Measurements from ENCODE around the gene EXOC2.

Gene EXOC2, protein sequence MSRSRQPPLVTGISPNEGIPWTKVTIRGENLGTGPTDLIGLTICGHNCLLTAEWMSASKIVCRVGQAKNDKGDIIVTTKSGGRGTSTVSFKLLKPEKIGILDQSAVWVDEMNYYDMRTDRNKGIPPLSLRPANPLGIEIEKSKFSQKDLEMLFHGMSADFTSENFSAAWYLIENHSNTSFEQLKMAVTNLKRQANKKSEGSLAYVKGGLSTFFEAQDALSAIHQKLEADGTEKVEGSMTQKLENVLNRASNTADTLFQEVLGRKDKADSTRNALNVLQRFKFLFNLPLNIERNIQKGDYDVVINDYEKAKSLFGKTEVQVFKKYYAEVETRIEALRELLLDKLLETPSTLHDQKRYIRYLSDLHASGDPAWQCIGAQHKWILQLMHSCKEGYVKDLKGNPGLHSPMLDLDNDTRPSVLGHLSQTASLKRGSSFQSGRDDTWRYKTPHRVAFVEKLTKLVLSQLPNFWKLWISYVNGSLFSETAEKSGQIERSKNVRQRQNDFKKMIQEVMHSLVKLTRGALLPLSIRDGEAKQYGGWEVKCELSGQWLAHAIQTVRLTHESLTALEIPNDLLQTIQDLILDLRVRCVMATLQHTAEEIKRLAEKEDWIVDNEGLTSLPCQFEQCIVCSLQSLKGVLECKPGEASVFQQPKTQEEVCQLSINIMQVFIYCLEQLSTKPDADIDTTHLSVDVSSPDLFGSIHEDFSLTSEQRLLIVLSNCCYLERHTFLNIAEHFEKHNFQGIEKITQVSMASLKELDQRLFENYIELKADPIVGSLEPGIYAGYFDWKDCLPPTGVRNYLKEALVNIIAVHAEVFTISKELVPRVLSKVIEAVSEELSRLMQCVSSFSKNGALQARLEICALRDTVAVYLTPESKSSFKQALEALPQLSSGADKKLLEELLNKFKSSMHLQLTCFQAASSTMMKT

DNA sequence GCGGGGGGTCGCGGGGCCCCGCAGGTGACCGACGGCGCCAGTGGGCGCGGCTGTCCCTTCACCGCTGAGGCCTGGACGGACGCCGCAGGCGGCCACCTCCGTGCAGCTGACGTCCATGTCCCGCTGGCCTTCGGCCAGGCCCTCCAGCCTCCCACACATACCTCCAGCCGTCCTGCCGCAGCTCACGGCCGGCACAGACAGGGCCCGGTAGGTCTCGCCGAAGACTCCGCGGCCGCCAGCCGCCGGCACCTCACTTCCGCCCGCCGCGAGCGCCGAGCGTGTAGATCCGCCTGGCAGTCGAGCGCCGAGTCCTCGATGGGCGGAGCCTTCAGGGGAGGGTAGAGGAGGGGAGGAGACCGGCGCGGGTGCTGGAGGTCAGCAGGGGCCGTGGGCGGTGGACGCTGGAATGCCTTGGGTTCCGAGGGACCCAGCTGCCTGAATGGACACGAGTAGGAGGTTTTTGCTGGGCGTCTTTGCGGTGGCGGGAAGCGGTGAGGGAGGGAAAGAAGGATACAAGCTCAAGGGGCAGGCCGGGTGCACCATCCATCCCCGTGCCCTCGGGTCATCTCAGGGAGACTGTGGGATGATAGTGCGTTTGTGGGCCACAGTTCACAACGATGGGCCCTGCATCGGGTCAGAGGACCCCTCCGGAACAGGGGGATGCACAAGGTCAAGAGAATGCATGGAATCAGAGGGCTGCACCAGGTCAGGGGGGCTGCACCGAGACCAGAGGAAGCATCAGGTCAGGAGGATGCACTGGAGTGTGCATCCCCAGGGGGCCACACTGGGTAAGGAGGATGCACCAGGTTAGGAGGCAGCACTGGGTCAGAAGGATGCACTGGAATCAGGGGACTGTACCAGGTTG lies at the start of gene EXOC2:
Gene EXOC2 (minus strand): TSS at position 282 of the 865 bp plus-strand sequence. CDS start 55,321 bp downstream, outside the sequence.
- no peaks in the 10 kb centered on the region for H3K27me3 ChIP-seq (ENCODE audit: control insufficient read depth, insufficient read depth, low read length)
- peak within 1 kb of the TSS; percentile 97 for H3K4me3 ChIP-seq (ENCODE audit: low read length)
- H3K4me1 ChIP-seq (ENCODE audit: control insufficient read depth, insufficient read depth, low read length): peaks cover 9% of the 10 kb centered on the region
- H3K27ac ChIP-seq (ENCODE audit: low read depth, low read length): peak within 1 kb of the TSS; percentile 71
- H3K36me3 ChIP-seq (ENCODE audit: control insufficient read depth, insufficient read depth, low read length): no peaks in the 10 kb centered on the region
- H3K9ac ChIP-seq (ENCODE audit: low read length): peak within 1 kb of the TSS; percentile 74

DNA sequence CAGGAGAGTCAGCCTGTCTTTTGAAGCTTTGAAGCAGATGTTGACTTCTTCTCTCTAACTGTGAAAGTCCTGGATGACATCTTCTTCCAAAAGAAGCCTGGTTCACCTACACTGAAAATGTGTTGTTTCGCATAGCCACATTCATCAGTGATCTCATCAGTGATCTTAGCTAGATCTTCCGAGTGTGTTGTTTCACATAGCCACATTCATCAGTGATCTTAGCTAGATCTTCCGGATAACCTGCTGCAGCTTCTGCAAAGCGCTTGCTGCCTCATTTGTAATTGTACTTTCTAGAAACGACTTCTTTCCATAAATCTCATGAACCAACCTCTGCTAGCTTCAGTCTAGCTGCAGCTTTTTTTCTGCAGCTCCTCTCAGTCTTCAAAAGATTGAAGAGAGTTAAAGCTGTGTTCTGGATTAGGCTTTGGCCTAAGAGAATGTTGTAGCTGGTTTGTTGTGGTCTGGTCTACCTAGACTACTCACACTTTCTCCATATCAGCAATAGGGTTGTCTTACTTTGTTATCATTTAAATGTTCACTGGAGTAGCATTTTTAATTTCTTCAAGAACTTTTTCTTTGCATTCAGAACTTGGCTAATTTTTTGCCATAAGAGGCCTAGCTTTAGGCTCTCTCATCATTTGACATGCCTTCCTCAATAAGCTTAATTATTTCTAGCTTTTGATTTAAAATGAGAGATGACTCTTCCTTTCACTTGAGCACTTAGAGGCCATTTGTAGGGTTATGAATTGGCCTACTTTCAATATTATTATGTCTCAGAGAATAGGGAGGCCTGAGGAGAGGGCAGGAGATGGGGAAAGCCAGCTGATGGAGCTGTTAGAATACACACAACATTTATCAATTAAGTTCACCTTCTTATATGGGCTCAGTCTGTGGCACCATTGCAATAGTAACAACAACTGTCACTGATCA lies 48.7 kb upstream of the EXOC2 start:
- Histone ChIP-seq H3K4me3 (ENCODE audit: low read length) (no peak overlapping the region), H3K27me3 (ENCODE audit: control insufficient read depth, insufficient read depth, low read length) (no peaks in the 10 kb centered on the region), H3K36me3 (ENCODE audit: control insufficient read depth, insufficient read depth, low read length) (no peaks in the 10 kb centered on the region), H3K4me1 (ENCODE audit: control insufficient read depth, insufficient read depth, low read length) (no peaks in the 10 kb centered on the region), H3K27ac (ENCODE audit: low read depth, low read length) (no peak overlapping the region), H3K9ac (ENCODE audit: low read length) (no peak overlapping the region)

DNA sequence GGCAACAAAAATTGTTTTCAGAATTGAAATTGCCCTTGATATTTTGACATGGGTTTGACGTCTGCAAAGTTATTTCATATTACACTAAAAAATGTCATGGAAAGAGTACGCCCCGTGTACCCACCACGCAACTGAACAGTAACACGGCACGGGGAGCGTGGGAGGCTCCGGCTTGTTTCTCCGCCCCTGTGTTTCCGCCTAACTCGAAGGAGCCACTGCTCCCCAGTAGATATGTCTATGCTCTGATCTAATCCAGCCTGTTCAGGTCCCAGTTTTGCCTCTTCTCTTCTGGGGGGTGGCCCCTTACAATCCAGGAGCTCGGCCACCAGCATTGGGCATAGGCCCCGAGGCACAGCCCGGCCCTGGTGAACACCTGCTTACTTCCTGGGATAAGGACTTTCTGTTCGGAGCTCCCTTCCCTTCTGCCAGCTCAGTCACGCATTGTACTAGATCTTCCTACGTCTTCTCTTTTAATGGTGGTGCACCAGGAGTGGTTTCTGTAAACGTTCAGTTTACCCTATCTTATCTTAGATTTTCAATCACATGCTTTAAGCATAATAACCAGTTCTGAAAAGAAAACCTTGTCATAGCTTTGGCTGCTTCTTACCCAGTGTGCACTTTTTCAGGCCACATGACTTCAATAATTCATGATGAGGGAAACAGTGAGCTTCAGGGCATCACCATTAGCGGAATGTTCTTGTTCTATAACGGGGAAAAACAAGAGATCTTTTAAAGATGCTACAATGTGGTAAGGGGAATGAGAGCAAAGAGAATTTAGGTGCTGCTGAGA lies 43.9 kb upstream of the EXOC2 start:
- Histone ChIP-seq H3K36me3 (ENCODE audit: control insufficient read depth, insufficient read depth, low read length) (no peaks in the 10 kb centered on the region), H3K9ac (ENCODE audit: low read length) (no peak overlapping the region), H3K4me1 (ENCODE audit: control insufficient read depth, insufficient read depth, low read length) (no peaks in the 10 kb centered on the region), H3K27ac (ENCODE audit: low read depth, low read length) (no peak overlapping the region), H3K4me3 (ENCODE audit: low read length) (no peak overlapping the region), H3K27me3 (ENCODE audit: control insufficient read depth, insufficient read depth, low read length) (no peaks in the 10 kb centered on the region)

DNA sequence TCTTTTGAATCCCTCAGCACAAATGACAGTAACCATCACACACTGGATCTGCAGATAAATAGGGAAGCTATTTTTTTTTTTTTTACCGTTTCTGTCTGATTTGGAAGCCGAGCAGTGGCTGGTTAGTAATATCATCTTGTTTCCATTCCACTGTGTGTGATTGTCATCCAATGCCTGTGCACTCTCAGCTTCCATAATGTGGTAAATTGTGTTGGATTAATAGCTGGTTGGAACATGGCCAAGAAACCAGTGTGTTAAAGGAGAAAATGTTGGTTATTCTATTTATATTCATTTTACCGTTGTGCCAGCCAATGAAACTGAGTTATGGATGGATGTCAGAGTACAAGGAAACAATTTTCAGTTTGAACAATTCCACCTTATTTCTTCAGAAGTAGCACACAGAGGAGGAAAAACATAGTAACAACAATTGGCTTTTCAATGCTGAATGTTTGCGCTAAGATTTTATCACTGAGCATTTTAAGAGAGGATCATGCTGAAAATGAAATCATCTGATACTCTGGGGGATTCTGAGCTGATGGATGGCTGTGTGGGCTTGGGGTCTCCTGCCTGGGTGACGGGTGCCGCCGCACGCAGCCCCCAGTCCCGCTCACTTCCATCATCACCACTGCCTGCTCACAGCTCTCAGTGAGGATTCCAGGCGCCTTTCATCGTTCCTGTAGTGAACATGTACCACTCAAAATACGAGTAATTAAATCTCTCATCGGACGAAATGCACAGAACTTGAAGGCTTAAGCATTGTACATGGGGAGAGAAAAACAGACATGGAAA lies 40.7 kb upstream of the EXOC2 start:
- no peak overlapping the region for H3K9ac ChIP-seq (ENCODE audit: low read length)
- H3K36me3 ChIP-seq (ENCODE audit: control insufficient read depth, insufficient read depth, low read length): no peaks in the 10 kb centered on the region
- H3K4me1 ChIP-seq (ENCODE audit: control insufficient read depth, insufficient read depth, low read length): no peaks in the 10 kb centered on the region
- H3K27ac ChIP-seq (ENCODE audit: low read depth, low read length): no peak overlapping the region
- no peak overlapping the region for H3K4me3 ChIP-seq (ENCODE audit: low read length)
- no peaks in the 10 kb centered on the region for H3K27me3 ChIP-seq (ENCODE audit: control insufficient read depth, insufficient read depth, low read length)

DNA sequence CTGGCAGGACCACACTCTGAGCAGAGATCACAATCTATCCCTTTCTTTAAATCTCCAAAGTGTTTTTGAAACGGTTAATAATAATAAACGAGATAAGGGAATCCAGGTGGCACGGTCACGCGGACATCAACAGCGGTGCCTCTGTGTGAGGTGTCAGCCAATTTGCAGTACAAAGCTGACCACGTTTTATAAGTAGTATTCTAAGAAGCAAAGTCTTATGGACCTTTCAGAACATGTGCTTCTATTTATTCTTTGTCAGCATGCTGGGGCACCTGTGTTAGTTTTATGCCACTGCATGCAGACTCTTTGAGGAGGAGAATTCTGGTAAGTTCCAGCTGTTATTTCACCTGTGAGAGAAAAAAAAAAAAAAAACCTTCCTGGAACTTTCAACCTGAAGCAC lies 39.0 kb upstream of the EXOC2 start:
- no peaks in the 10 kb centered on the region for H3K4me1 ChIP-seq (ENCODE audit: control insufficient read depth, insufficient read depth, low read length)
- no peak overlapping the region for H3K27ac ChIP-seq (ENCODE audit: low read depth, low read length)
- no peak overlapping the region for H3K4me3 ChIP-seq (ENCODE audit: low read length)
- no peaks in the 10 kb centered on the region for H3K27me3 ChIP-seq (ENCODE audit: control insufficient read depth, insufficient read depth, low read length)
- no peak overlapping the region for H3K9ac ChIP-seq (ENCODE audit: low read length)
- H3K36me3 ChIP-seq (ENCODE audit: control insufficient read depth, insufficient read depth, low read length): no peaks in the 10 kb centered on the region

DNA sequence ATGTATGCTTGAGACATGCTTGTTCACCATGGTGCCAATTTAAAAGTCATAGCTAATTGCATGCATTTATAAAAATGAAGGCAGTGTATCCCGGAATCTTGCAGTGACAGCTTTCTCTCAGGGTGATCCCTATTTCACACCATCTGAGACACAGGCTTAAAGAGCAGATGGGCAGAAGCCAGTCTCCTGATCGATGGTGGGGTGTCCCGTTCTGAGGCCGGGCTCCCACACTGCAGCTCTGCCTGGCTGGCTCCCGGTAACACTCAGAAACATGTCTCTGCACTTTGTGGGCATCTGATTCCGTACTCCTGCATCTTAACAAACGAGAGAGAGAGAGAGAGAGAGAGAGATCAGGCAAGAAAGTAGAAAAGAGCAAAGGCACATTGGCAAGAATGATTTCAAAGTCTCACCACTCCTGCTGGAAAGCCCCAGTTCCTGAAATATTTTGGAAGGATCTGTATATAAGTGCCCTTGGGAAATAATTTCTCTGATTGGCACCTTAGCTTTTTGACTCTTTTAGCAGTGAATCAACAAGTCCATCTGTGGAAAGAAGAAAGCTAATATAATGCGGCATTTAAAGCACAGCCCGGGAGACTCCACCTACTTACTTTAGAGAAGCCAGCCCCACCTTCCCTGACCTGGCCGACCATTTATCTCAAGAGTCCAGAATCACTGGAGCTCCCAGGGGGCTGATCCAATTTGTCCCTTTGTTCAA lies 36.8 kb upstream of the EXOC2 start:
- H3K27ac ChIP-seq (ENCODE audit: low read depth, low read length): no peak overlapping the region
- H3K4me3 ChIP-seq (ENCODE audit: low read length): no peak overlapping the region
- H3K4me1 ChIP-seq (ENCODE audit: control insufficient read depth, insufficient read depth, low read length): no peaks in the 10 kb centered on the region
- H3K36me3 ChIP-seq (ENCODE audit: control insufficient read depth, insufficient read depth, low read length): no peaks in the 10 kb centered on the region
- H3K9ac ChIP-seq (ENCODE audit: low read length): no peak overlapping the region
- H3K27me3 ChIP-seq (ENCODE audit: control insufficient read depth, insufficient read depth, low read length): no peaks in the 10 kb centered on the region

DNA sequence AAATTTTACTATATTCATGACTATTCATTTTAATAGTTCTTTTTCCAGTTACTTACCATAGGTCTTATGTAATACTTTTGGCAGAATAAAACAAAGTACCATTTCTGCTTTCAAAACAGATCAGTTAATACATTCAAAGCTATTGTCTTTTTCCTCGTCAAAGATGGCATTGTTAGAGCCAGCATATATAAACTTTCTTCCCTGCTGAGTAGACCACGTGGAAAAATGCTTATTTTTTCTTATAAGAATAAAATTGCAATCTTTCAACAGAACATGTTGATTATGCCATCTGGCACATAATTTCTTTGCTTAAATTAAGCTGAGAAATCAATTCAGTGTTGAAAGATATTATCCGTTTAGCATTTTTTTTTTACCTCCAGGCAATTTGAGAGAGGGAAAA lies 34.9 kb upstream of the EXOC2 start:
- no peaks in the 10 kb centered on the region for H3K27me3 ChIP-seq (ENCODE audit: control insufficient read depth, insufficient read depth, low read length)
- no peaks in the 10 kb centered on the region for H3K36me3 ChIP-seq (ENCODE audit: control insufficient read depth, insufficient read depth, low read length)
- no peak overlapping the region for H3K4me3 ChIP-seq (ENCODE audit: low read length)
- no peaks in the 10 kb centered on the region for H3K4me1 ChIP-seq (ENCODE audit: control insufficient read depth, insufficient read depth, low read length)
- no peak overlapping the region for H3K27ac ChIP-seq (ENCODE audit: low read depth, low read length)
- no peak overlapping the region for H3K9ac ChIP-seq (ENCODE audit: low read length)

DNA sequence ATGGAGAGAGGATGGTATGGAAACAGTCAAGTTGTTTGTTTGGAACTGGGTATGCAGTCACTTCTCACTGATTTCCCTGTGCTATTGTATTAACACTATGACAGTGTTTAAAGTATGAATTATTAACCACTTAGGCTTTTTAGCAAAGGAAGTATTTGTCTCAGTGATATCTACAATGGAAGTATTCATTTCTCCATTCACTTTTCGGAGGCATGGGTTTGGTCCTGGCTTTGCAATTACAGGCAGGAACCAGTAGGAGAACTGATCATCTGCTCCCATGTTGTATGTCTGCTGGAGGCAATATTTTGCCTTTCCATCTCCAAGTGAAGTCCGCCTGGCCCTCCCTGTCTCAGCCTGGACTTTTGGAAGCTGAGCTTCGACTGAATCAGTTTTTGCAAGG lies 30.6 kb upstream of the EXOC2 start:
- Histone ChIP-seq H3K27me3 (ENCODE audit: control insufficient read depth, insufficient read depth, low read length) (no peaks in the 10 kb centered on the region), H3K36me3 (ENCODE audit: control insufficient read depth, insufficient read depth, low read length) (no peaks in the 10 kb centered on the region), H3K4me3 (ENCODE audit: low read length) (no peak overlapping the region), H3K4me1 (ENCODE audit: control insufficient read depth, insufficient read depth, low read length) (no peaks in the 10 kb centered on the region), H3K27ac (ENCODE audit: low read depth, low read length) (no peak overlapping the region), H3K9ac (ENCODE audit: low read length) (no peak overlapping the region)

DNA sequence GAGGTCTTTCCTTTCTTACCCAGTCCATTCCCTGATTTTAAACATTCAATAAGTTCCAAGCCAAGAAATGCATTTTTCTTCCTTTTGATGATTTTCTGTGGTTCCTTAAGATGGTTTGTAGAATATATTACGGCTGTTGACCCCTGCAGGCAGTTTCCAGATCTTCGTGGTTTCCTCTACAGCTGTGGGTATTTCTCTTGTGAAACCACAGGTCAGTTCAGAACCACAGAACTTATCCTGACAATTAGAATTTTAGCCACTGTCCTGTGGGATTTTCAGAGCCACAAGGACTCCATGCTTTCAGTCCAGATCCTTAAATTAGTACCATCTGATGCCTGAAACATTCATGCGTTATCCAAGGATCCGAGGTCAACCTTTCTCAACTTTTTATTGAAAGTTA lies 29.7 kb upstream of the EXOC2 start:
- Histone ChIP-seq H3K27ac (ENCODE audit: low read depth, low read length) (no peak overlapping the region), H3K4me1 (ENCODE audit: control insufficient read depth, insufficient read depth, low read length) (no peaks in the 10 kb centered on the region), H3K36me3 (ENCODE audit: control insufficient read depth, insufficient read depth, low read length) (no peaks in the 10 kb centered on the region), H3K4me3 (ENCODE audit: low read length) (no peak overlapping the region), H3K9ac (ENCODE audit: low read length) (no peak overlapping the region), H3K27me3 (ENCODE audit: control insufficient read depth, insufficient read depth, low read length) (no peaks in the 10 kb centered on the region)

DNA sequence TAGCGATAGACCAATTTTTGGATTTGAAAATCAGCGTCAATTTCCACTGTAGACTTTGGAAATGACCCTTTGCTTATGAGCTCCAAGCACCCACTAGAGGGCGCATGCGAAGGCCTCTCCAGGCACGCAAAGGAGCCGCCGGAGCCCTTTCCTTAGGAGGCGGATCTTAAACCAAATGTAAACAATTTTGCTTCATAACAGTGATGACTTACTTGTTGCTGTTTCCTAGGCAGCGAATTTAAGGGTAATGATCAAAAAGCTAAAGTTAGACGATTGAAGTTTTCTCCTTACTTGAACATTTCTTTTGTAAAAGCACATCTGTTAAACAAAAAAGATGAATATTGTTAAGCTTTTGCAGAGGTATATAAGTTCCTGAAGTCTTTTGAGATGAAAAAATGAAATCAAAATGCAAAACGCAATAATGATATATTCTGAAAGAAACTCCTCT lies 29.2 kb upstream of the EXOC2 start:
- Histone ChIP-seq H3K27me3 (ENCODE audit: control insufficient read depth, insufficient read depth, low read length) (no peaks in the 10 kb centered on the region), H3K4me3 (ENCODE audit: low read length) (no peak overlapping the region), H3K27ac (ENCODE audit: low read depth, low read length) (no peak overlapping the region), H3K9ac (ENCODE audit: low read length) (no peak overlapping the region), H3K4me1 (ENCODE audit: control insufficient read depth, insufficient read depth, low read length) (no peaks in the 10 kb centered on the region), H3K36me3 (ENCODE audit: control insufficient read depth, insufficient read depth, low read length) (no peaks in the 10 kb centered on the region)

Data from rectal smooth muscle tissue (tissue), 1 donor.